ENCODE results near the gene ESPL1.

- TF ChIP-seq EZH2phosphoT487 (IDR thresholded peaks at IDR 0.05; ENCODE audit: insufficient read depth, low read depth), result no peak
- TF ChIP-seq EZH2 (IDR thresholded peaks at IDR 0.05; ENCODE audit: insufficient read depth, poor library complexity, severe bottlenecking), result no peak
These were observed 40.3 kb upstream of the ESPL1 start for GRCh38 chr12:53227836-53228235.
